Non-pigmented ciliary epithelial cell (primary cell): ENCODE measurements around the gene AMDHD2.
A peak's percentile ranks its signal among the peaks of the same experiment; 100 is the strongest.
"Not testable (repeated sequence)": the region's sequence is repeated elsewhere in the genome, so short reads cannot be mapped to it uniquely, and the experiment has no call there.

Experiments used
- DNase-seq: peaks from one replicate; pipeline ENCODE4 v3.0.0-alpha.2; 2010; ENCODE audit warnings: low read depth

AMDHD2 gene

DNA sequence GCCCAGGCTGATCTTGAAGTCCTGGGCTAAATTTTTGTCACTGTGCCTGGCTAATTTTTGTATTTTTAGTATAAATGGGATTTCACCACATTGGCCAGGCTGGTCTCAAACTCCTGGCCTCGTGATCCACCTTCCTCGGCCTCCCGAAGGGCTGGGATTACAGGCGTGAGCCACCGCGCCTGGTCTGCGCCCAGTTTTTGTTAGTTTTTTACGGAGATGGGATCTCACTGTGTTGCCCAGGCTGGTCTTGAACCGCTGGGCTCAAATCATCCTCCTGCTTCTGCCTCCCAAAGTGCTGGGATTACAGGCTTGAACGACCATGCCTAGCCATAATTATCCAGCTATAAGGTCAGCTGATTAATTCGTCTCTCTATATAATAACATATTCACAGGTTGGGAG is 13.7 kb downstream of the AMDHD2 start:
- no peak for DNase-seq

GRCh38 chr16:2534335-2534734 is 14.2 kb downstream of the AMDHD2 start:
- not testable (repeated sequence) for DNase-seq

DNA sequence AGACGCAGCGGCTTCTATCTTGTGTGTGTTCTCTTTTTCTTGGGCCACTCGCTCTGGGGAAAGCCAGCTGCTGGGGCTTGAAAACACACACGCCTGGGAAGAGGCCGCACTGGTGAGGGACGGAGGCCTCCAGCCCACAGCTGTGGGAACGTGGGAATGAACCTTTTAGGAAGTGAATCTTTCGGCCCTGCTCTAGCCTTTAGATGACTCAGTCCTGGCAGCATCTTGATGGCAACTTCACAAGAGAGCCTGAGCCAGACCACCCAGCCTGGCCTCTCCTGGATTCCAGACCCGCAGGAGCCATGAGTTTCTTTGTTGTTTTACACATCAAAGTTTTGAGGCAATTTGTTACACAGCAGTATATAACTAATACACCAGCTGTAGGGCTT is 15.4 kb downstream of the AMDHD2 start:
- no peak for DNase-seq

- DNase-seq, result peak; percentile 63
Observed at GRCh38 chr16:2537451-2538379, 17.5 kb downstream of the AMDHD2 start, which contains the start of gene PDPK1. Gene PDPK1 (plus strand): TSS chr16:2538021. CDS start chr16:2538113, 92 bp downstream.

- not testable (repeated sequence) for DNase-seq
Observed at GRCh38 chr16:2539192-2539844, 19.1 kb downstream of the AMDHD2 start.

GRCh38 chr16:2539845-2540458 is 19.8 kb downstream of the AMDHD2 start:
- not testable (repeated sequence) for DNase-seq

DNA sequence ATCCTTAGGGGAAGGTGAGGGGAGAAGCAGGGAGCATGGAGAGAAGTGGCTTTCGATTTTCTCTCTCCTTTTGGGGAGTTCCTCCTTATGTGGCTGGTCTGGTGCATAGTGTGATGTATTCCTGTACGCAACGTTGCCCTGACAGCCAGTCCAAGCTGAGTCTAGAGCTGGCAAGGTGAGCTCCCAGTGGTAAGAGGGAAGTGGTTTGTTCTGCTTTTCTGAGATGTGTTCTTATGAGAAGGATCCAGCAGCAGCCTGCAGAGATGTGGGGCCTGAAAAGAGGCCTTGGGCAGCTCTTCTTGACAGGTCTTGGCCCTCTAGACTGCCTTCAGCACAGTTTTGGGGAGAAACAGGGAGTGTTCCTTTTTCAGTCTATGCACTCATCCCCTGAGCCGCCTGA is 20.7 kb downstream of the AMDHD2 start:
- DNase-seq, result not testable (repeated sequence)

GRCh38 chr16:2541409-2541808 is 21.2 kb downstream of the AMDHD2 start:
- DNase-seq, result not testable (repeated sequence)

DNA sequence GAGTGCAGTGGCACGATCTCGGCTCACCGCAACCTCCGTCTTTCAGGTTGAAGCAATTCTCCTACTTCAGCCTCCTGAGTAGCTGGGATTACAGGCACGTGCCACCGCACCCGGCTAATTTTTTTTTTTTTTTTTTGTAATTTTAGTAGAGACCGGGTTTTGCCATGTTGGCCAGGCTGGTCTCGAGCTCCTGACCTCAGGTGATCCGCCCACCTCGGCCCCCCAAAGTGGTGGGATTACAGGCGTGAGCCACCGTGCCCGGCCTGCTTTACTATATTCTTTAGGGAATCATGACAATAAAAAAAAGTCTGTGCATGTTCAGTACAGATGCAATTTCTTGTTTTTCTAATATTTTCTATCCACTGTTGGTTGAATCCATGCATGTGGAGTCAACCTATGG is 23.6 kb downstream of the AMDHD2 start:
- not testable (repeated sequence) for DNase-seq

- DNase-seq, result not testable (repeated sequence)
Observed at GRCh38 chr16:2550283-2550878, 30.2 kb downstream of the AMDHD2 start.

DNA sequence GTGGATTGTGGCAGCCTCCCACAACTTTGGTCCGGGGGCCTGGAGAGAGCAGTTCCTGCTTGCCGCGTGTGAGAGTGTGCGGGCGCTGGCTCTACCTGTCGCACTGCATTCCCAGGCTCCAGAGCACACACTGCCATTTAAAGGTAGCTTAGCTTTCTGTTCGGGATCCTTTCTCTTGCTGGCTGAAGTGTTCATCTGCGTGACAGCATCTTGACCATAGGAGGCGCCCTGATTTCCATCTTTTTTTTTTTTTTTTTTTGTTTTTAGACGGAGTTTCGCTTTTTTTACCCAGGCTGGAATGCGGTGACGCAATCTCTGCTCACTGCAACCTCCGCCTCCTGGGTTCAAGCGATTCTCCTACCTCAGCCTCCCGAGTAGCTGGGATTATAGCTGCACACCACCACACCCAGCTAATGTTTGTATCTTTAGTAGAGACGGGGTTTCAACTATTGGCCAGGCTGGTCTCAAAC is 31.3 kb downstream of the AMDHD2 start:
- not testable (repeated sequence) for DNase-seq

GRCh38 chr16:2554709-2555425 is 34.7 kb downstream of the AMDHD2 start:
- DNase-seq, result not testable (repeated sequence)

DNA sequence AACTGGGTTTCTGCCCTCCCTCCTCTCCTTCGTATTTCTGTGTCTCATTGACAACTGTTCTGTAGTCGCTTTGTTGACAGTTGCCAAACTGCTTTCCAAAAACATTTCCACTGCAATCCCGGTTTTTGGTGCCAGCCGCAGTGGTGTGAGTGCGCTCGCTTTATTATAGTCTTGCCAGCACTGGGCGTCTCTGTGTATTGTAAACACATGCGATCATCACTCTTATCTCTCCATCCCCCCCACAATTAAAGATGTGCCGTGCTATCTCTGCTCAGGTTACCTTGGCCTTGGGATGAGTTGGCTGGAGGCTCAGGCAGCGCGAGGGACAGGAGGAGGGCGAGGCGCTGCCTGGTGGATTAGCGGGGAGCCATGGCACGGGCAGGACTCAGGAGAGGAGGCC is 37.0 kb downstream of the AMDHD2 start:
- DNase-seq, result not testable (repeated sequence)

- DNase-seq, result not testable (repeated sequence)
Observed at GRCh38 chr16:2560131-2560797, 40.1 kb downstream of the AMDHD2 start.

DNA sequence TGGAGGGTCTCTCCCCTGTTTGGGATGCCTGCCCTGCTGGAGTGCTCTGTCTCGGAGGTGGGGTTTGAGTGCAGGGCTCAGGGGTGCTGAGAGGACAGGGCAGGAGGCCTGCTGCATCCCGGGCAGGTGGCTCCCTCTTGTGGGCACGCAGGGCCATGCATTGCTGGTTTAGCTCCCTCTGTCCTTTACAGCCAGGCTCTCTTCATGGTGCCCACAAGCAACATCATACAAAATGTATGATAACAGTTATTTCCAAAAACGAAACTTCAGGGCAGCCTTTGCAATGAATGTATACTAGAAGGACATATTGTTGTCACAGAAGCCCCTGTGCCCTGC is 40.6 kb downstream of the AMDHD2 start:
- DNase-seq, result not testable (repeated sequence)

GRCh38 chr16:2567506-2567905 is 47.3 kb downstream of the AMDHD2 start:
- not testable (repeated sequence) for DNase-seq

GRCh38 chr16:2568573-2568972 is 48.4 kb downstream of the AMDHD2 start:
- not testable (repeated sequence) for DNase-seq

- DNase-seq, result not testable (repeated sequence)
Observed at GRCh38 chr16:2572704-2573103, 52.5 kb downstream of the AMDHD2 start.

- DNase-seq, result not testable (repeated sequence)
Observed at GRCh38 chr16:2575839-2576238, 55.7 kb downstream of the AMDHD2 start.

- not testable (repeated sequence) for DNase-seq
Observed at GRCh38 chr16:2577044-2577443, 56.9 kb downstream of the AMDHD2 start.

GRCh38 chr16:2578905-2579304 is 58.7 kb downstream of the AMDHD2 start:
- DNase-seq, result not testable (repeated sequence)
